ENCODE results near the gene SLCO4A1. TPM values are rescaled to one million over a fixed set of nuclear protein-coding genes. Genes with fewer than 3 reads are reported as not detected.

The SLCO4A1 gene
- total RNA-seq, 5 donors from 2014 or later (not counting 1 experiment from before 2014, with no cell fraction given) = 0.98 to 7.2 (median 5.4) TPM

DNA sequence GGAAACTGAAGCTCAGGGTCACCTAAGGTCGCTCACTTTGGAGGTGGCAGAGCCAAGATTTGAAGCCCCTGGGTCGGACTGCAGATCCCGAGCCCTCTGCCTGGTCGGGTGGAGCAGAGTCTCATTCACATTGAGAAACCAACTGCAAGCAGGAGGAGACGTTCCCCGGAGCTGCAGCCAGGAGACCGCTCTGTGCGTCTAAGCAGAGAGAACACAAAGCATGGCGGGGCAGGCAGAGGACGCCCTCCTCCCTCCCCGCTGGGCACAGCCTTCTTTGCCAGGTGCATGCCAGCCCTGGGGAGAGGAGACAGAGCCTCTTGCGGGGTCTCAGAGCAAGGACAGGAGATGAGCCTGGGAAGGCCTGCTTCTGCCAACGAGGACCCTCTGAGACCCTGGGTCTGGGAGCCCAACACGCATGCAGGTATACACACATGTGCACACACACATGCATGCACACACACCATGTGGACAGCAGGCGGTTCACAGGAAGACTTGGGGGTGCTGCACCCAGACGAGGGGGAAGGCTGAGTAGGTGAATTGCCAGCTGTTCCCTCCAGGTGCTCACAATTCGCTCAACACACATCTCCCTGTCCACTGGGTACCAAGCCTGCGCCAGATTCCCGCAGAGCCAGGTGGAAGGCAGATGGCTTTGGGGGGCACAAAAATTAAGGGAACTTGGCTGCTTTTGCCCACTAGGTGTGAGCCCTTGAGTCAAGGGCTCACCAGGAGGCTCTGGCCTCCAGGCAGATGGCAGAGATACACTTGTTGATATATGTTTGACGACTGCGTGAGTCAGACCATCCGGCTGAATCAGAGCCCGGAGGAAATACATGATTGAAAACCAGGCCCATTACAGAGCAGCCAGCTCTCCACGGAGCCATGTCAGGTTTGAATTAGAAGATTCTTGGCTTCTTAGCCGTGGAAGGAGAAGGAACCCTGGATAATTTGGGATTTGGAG lies 60.9 kb downstream of the SLCO4A1 start:
- no peaks in the 10 kb centered on the region for H3K9me3 ChIP-seq
- peak overlapping the region; percentile 88 to 92 for H3K27ac Mint-ChIP-seq

DNA sequence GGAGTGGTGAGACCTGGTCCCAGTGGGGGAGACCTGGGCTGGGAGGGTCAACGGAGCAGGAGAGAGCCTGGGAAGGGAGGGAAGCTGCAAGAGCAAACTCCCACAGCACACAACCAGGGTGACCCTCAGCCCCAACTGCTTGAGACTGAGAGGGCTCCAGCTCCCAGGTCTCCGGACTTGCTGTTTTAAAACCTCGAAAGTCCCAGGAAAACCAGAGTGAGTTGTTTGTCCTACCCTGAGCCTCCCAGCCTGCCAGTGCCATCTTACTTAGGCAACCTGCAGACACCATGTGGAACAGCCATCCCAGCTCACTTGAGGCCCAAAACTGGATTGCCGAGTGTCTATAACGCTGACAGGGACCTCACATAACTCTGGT lies 61.5 kb downstream of the SLCO4A1 start:
- Histone ChIP-seq H3K4me3 (ENCODE audit: control insufficient read depth in 1 of 2, extremely low read depth in 1 of 2, low read length in 1 of 2) (no peak overlapping the region), H3K9me3 (no peaks in the 10 kb centered on the region), H3K36me3 (ENCODE audit: control insufficient read depth in 2 of 2, extremely low read depth in 1 of 2, insufficient read depth in 1 of 2, low read length in 1 of 2) (no peaks in the 10 kb centered on the region), H3K27ac (ENCODE audit: low read length) (no peak overlapping the region), H3K4me1 (ENCODE audit: control insufficient read depth in 1 of 2, extremely low read depth in 1 of 2, insufficient read depth in 2 of 2, low read length in 2 of 2) (peaks cover 4 to 14% of the 10 kb centered on the region in 2 experiments), H3K27me3 (replicated peaks in 1 of 2; ENCODE audit: control insufficient read depth in 2 of 2, extremely low read depth in 1 of 2, insufficient read depth in 2 of 2, low read length in 1 of 2) (peaks cover 2 to 41% of the 10 kb centered on the region in 2 experiments)
- Mint-ChIP-seq H3K27ac (peak overlapping the region; percentile 88 to 92), H3K27me3 (peaks cover 5 to 15% of the 10 kb centered on the region in 2 donors), H3K36me3 (no peaks in the 10 kb centered on the region), H3K4me1 (peaks cover 7 to 19% (median 15%) of the 10 kb centered on the region in 3 donors), H3K9me3 (no peaks in the 10 kb centered on the region), H3K4me3 (peak overlapping the region in 2 of 3 donors; percentile 36 to 49)
- DNase-seq (no peak), ATAC-seq (replicated peaks in 1 of 4) (no peak)
- 86% methylated on average over 4 of the region's 5 CpGs for WGBS (ENCODE audit: insufficient coverage)
- POLR2A ChIA-PET = no interaction called here
- CTCF ChIA-PET = no interaction called here

More for the DNA sequence above, 60.9 kb downstream of the SLCO4A1 start:
- peak overlapping the region in 2 of 3 donors; percentile 36 to 49 for H3K4me3 Mint-ChIP-seq
- ChIA-PET POLR2A (no interaction called here), CTCF (no interaction called here)
- H3K4me1 ChIP-seq (ENCODE audit: control insufficient read depth in 1 of 2, extremely low read depth in 1 of 2, insufficient read depth in 2 of 2, low read length in 2 of 2) = peaks cover 4 to 12% of the 10 kb centered on the region in 2 experiments
- 86% methylated on average over 19 of the region's 25 CpGs for WGBS (ENCODE audit: insufficient coverage)
- H3K36me3 ChIP-seq (ENCODE audit: control insufficient read depth in 2 of 2, extremely low read depth in 1 of 2, insufficient read depth in 1 of 2, low read length in 1 of 2) = no peaks in the 10 kb centered on the region
- DNase-seq (peak in 2 of 35 experiments; percentile 23), ATAC-seq (replicated peaks in 1 of 4) (peak; percentile 40 to 82 (median 66))
- no peak overlapping the region for H3K27ac ChIP-seq (ENCODE audit: low read length)
- peaks cover 7 to 18% (median 14%) of the 10 kb centered on the region in 3 donors for H3K4me1 Mint-ChIP-seq
- H3K27me3 Mint-ChIP-seq = peaks cover 4 to 14% of the 10 kb centered on the region in 2 donors
- H3K9me3 Mint-ChIP-seq = no peaks in the 10 kb centered on the region
- H3K36me3 Mint-ChIP-seq = no peaks in the 10 kb centered on the region
- no peak overlapping the region for H3K4me3 ChIP-seq (ENCODE audit: control insufficient read depth in 1 of 2, extremely low read depth in 1 of 2, low read length in 1 of 2)
- peaks cover 1 to 39% of the 10 kb centered on the region in 2 experiments for H3K27me3 ChIP-seq (replicated peaks in 1 of 2; ENCODE audit: control insufficient read depth in 2 of 2, extremely low read depth in 1 of 2, insufficient read depth in 2 of 2, low read length in 1 of 2)

DNA sequence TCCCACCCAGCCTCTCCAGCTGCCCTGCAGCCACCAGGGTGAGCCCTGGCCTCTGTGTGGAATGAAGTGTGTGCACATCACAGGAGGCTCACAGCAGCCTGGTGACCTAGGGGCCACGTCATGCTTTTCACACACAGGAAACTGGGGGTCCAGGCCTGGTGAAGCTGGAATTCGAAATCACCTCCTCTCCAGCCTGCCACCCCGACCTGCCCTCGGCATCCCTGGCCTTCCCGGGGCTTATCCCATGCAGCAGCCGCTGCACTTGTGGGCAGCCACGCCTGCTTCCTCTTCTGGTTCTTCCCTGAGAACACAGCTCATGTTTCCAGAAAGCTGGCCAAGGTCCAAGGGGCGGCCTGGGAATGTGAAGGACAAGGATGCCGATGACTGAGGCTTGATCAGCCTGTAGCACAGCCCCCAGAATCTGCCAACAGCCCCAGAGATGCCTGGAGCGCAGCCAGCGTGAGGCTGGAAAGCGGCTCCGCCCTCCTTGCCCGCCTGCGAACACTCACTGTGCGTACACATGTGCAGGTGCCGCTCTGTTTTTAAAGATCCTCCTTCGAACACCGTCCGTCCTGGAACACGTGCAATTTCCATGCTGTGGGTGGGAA lies 62.1 kb downstream of the SLCO4A1 start:
- CTCF ChIA-PET = interaction anchor here in 1 of 2 donors (0.6 kb wide), 1 partner anchor 62 kb away, joined by 3 read pairs; no protein-coding TSS in a partner anchor
- H3K4me1 Mint-ChIP-seq = peaks cover 7 to 19% (median 15%) of the 10 kb centered on the region in 3 donors
- H3K4me1 ChIP-seq (ENCODE audit: control insufficient read depth in 1 of 2, extremely low read depth in 1 of 2, insufficient read depth in 2 of 2, low read length in 2 of 2) = peaks cover 4 to 18% of the 10 kb centered on the region in 2 experiments
- peak overlapping the region in 1 of 2 donors; percentile 23 for H3K27ac Mint-ChIP-seq
- H3K36me3 Mint-ChIP-seq = no peaks in the 10 kb centered on the region
- peaks cover 2 to 45% of the 10 kb centered on the region in 2 experiments for H3K27me3 ChIP-seq (replicated peaks in 1 of 2; ENCODE audit: control insufficient read depth in 2 of 2, extremely low read depth in 1 of 2, insufficient read depth in 2 of 2, low read length in 1 of 2)
- 70% methylated on average over 20 of the region's 21 CpGs for WGBS (ENCODE audit: insufficient coverage)
- H3K9me3 Mint-ChIP-seq = no peaks in the 10 kb centered on the region
- H3K9me3 ChIP-seq = no peaks in the 10 kb centered on the region
- no peak overlapping the region for H3K4me3 Mint-ChIP-seq
- no peak for ATAC-seq (replicated peaks in 1 of 4)
- H3K27me3 Mint-ChIP-seq = peaks cover 5 to 18% of the 10 kb centered on the region in 2 donors
- no peak overlapping the region for H3K27ac ChIP-seq (ENCODE audit: low read length)
- no peak overlapping the region for H3K4me3 ChIP-seq (ENCODE audit: control insufficient read depth in 1 of 2, extremely low read depth in 1 of 2, low read length in 1 of 2)
- POLR2A ChIA-PET = no interaction called here
- H3K36me3 ChIP-seq (ENCODE audit: control insufficient read depth in 2 of 2, extremely low read depth in 1 of 2, insufficient read depth in 1 of 2, low read length in 1 of 2) = no peaks in the 10 kb centered on the region
- no peak for DNase-seq

DNA sequence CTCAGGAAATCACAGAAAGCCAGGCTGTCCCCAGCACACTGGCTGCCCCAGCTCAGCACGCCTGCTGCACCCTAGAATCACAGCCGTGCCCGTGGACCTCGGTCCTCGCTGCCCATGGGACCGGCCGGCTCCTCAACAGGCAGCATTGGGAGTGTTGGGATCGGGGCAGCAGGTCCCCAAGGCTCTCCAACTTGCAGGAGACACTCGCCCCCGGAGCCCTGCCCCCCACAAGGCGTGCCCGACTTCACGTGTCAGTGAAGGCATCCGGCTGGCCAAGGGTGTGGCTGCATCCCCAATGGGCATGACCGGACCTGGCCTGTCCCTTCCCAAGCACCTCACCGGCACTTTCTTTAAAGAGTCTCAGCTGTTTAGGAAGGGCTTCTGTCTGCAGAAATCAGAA lies 63.3 kb downstream of the SLCO4A1 start:
- H3K27ac ChIP-seq (ENCODE audit: low read length) = no peak overlapping the region
- H3K36me3 Mint-ChIP-seq = no peaks in the 10 kb centered on the region
- peaks cover 7 to 27% (median 15%) of the 10 kb centered on the region in 3 donors for H3K4me1 Mint-ChIP-seq
- peaks cover 4 to 19% of the 10 kb centered on the region in 2 experiments for H3K4me1 ChIP-seq (ENCODE audit: control insufficient read depth in 1 of 2, extremely low read depth in 1 of 2, insufficient read depth in 2 of 2, low read length in 2 of 2)
- DNase-seq (no peak), ATAC-seq (replicated peaks in 1 of 4) (no peak)
- H3K27me3 ChIP-seq (replicated peaks in 1 of 2; ENCODE audit: control insufficient read depth in 2 of 2, extremely low read depth in 1 of 2, insufficient read depth in 2 of 2, low read length in 1 of 2) = peaks cover 5 to 57% of the 10 kb centered on the region in 2 experiments
- no peaks in the 10 kb centered on the region for H3K9me3 Mint-ChIP-seq
- no peaks in the 10 kb centered on the region for H3K36me3 ChIP-seq (ENCODE audit: control insufficient read depth in 2 of 2, extremely low read depth in 1 of 2, insufficient read depth in 1 of 2, low read length in 1 of 2)
- peaks cover 11 to 29% of the 10 kb centered on the region in 2 donors for H3K27me3 Mint-ChIP-seq
- H3K4me3 Mint-ChIP-seq = no peak overlapping the region
- no peaks in the 10 kb centered on the region for H3K9me3 ChIP-seq
- ChIA-PET POLR2A (no interaction called here), CTCF (no interaction called here)
- H3K4me3 ChIP-seq (ENCODE audit: control insufficient read depth in 1 of 2, extremely low read depth in 1 of 2, low read length in 1 of 2) = no peak overlapping the region
- no peak overlapping the region for H3K27ac Mint-ChIP-seq
- 90% methylated on average over 14 of the region's 16 CpGs for WGBS (ENCODE audit: insufficient coverage)

DNA sequence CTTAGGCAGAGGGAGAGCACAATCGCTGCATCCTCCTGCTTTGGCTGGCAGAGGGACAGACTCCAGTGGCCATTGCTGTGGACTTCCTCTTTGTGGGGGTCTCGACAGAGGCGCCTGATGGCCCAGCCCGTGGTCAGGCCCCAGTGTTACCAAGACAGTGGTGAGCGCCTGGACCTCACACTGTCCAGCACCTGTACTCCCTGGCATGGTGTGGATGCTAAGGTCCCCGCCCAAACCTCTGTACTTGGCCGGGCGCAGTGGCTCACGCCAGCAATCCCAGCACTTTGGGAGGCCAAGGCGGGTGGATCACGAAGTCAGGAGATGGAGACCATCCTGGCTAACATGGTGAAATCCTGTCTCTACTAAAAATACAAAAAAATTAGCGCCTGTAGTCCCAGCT lies 64.0 kb downstream of the SLCO4A1 start:
- Mint-ChIP-seq H3K27me3 (peaks cover 11 to 34% of the 10 kb centered on the region in 2 donors), H3K27ac (no peak overlapping the region), H3K9me3 (no peaks in the 10 kb centered on the region), H3K36me3 (no peaks in the 10 kb centered on the region), H3K4me1 (peaks cover 7 to 27% (median 15%) of the 10 kb centered on the region in 3 donors), H3K4me3 (no peak overlapping the region)
- H3K36me3 ChIP-seq (ENCODE audit: control insufficient read depth in 2 of 2, extremely low read depth in 1 of 2, insufficient read depth in 1 of 2, low read length in 1 of 2) = no peaks in the 10 kb centered on the region
- H3K4me1 ChIP-seq (ENCODE audit: control insufficient read depth in 1 of 2, extremely low read depth in 1 of 2, insufficient read depth in 2 of 2, low read length in 2 of 2) = peaks cover 6 to 19% of the 10 kb centered on the region in 2 experiments
- H3K9me3 ChIP-seq = no peaks in the 10 kb centered on the region
- CTCF ChIA-PET = no interaction called here
- 81% methylated on average over 6 of the region's 12 CpGs for WGBS (ENCODE audit: insufficient coverage)
- no peak overlapping the region for H3K4me3 ChIP-seq (ENCODE audit: control insufficient read depth in 1 of 2, extremely low read depth in 1 of 2, low read length in 1 of 2)
- DNase-seq (no peak), ATAC-seq (replicated peaks in 1 of 4) (no peak)
- peaks cover 5 to 64% of the 10 kb centered on the region in 2 experiments for H3K27me3 ChIP-seq (replicated peaks in 1 of 2; ENCODE audit: control insufficient read depth in 2 of 2, extremely low read depth in 1 of 2, insufficient read depth in 2 of 2, low read length in 1 of 2)
- H3K27ac ChIP-seq (ENCODE audit: low read length) = no peak overlapping the region
- POLR2A ChIA-PET = no interaction called here

DNA sequence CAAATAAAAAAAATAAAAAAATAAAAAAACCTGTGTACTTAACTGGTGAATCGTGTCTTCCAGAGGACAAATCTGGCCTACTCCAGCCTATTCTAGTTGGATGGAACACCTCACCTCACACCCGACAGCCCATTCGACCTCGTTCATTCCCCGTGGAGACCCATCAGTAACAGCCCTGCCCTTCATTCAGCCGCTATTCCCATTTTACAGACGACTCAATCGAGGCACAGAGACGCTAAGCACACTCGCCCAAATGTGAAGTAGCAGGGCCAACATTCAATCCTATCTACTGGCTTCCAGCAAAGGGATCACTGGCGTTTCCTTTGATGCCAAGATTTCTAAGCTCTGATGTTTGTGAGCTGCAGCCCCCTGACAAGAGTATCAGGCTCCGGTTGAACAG lies 64.6 kb downstream of the SLCO4A1 start:
- no peak for DNase-seq
- ChIA-PET POLR2A (no interaction called here), CTCF (interaction anchor here in 1 of 2 donors (0.6 kb wide), 1 partner anchor 29 kb away, joined by 4 read pairs; no protein-coding TSS in a partner anchor)
- no peak overlapping the region for H3K4me3 Mint-ChIP-seq
- H3K9me3 ChIP-seq = no peaks in the 10 kb centered on the region
- no peaks in the 10 kb centered on the region for H3K9me3 Mint-ChIP-seq
- peaks cover 5 to 61% of the 10 kb centered on the region in 2 experiments for H3K27me3 ChIP-seq (replicated peaks in 1 of 2; ENCODE audit: control insufficient read depth in 2 of 2, extremely low read depth in 1 of 2, insufficient read depth in 2 of 2, low read length in 1 of 2)
- no peaks in the 10 kb centered on the region for H3K36me3 Mint-ChIP-seq
- H3K27ac Mint-ChIP-seq = no peak overlapping the region
- H3K36me3 ChIP-seq (ENCODE audit: control insufficient read depth in 2 of 2, extremely low read depth in 1 of 2, insufficient read depth in 1 of 2, low read length in 1 of 2) = no peaks in the 10 kb centered on the region
- WGBS (ENCODE audit: insufficient coverage) = 88% methylated on average over 12 of the region's 12 CpGs
- H3K4me3 ChIP-seq (ENCODE audit: control insufficient read depth in 1 of 2, extremely low read depth in 1 of 2, low read length in 1 of 2) = no peak overlapping the region
- peaks cover 6 to 19% of the 10 kb centered on the region in 2 experiments for H3K4me1 ChIP-seq (ENCODE audit: control insufficient read depth in 1 of 2, extremely low read depth in 1 of 2, insufficient read depth in 2 of 2, low read length in 2 of 2)
- peaks cover 11 to 37% of the 10 kb centered on the region in 2 donors for H3K27me3 Mint-ChIP-seq
- ATAC-seq (replicated peaks in 1 of 4) = no peak
- peaks cover 7 to 27% (median 15%) of the 10 kb centered on the region in 3 donors for H3K4me1 Mint-ChIP-seq
- no peak overlapping the region for H3K27ac ChIP-seq (ENCODE audit: low read length)
